ENCODE measurements around the gene STX18. TPM values are rescaled to one million over a fixed set of nuclear protein-coding genes. Genes with fewer than 3 reads are reported as not detected.

The STX18 gene
- total and polyA plus RNA-seq, 2 donors (not counting 3 experiments of a cell fraction or from before 2014, with no cell fraction given) = 30.7 to 31.2 TPM

GRCh38 chr4:4395371-4395770 is 146.5 kb downstream of the STX18 start:
- dilution Hi-C loops (cut with MboI; ENCODE audit: extremely low pct_ligation_motif_present, low sequenced_read_pairs) = no loop called here
- FAIRE-seq = no peak

More at GRCh38 chr4:4395371-4395770, 146.5 kb downstream of the STX18 start:
- no peak overlapping the region for H3K9ac ChIP-seq (replicated peaks; ENCODE audit: extremely low read depth, insufficient read depth, low read length)
- POLR2A ChIA-PET = interaction anchor here (0.6 kb wide), 1 partner anchor 14 kb away, joined by 3 read pairs; no protein-coding TSS in a partner anchor
- CTCF ChIA-PET = interaction anchor here (1.1 to 1.3 kb wide), 2 partner anchors 11 to 36 kb away, joined by 3 to 4 read pairs; no protein-coding TSS in a partner anchor
- H3K4me1 ChIP-seq (ENCODE audit: control insufficient read depth, extremely low read depth, insufficient read depth, low read length) = no peaks in the 10 kb centered on the region
- no peaks in the 10 kb centered on the region for H3K9me3 ChIP-seq (replicated peaks; ENCODE audit: control insufficient read depth, insufficient read depth, low read length)
- H3K4me2 ChIP-seq (ENCODE audit: insufficient read depth, low read length) = no peak overlapping the region
- no peak for TF ChIP-seq CTCF (IDR thresholded peaks at IDR 0.05; ENCODE audit: extremely low read depth in 1 of 2, insufficient read depth in 1 of 2, low read depth in 1 of 2, low read length in 2 of 2)
- no peak for TF ChIP-seq FOS (IDR thresholded peaks at IDR 0.05; ENCODE audit: borderline replicate concordance, insufficient read depth, low read length)
- no peak for TF ChIP-seq MAX (IDR thresholded peaks at IDR 0.05; ENCODE audit: insufficient read depth, insufficient read length)
- TF ChIP-seq POLR2AphosphoS5 (IDR thresholded peaks at IDR 0.05; ENCODE audit: insufficient read depth, low read depth, low read length) = no peak
- no peak for TF ChIP-seq EZH2 (IDR thresholded peaks at IDR 0.05; ENCODE audit: borderline replicate concordance, low read depth, low read length, severe bottlenecking)
- TF ChIP-seq JUN (IDR thresholded peaks at IDR 0.05; ENCODE audit: borderline replicate concordance, insufficient read depth, insufficient read length, low read depth) = no peak
- no peak for TF ChIP-seq GATA2 (IDR thresholded peaks at IDR 0.05; ENCODE audit: insufficient read depth, insufficient read length, low read depth, low read length)
- no peak for TF ChIP-seq MYC (IDR thresholded peaks at IDR 0.05; ENCODE audit: low read depth, low read length)
- H4K20me1 ChIP-seq (replicated peaks; ENCODE audit: control insufficient read depth, extremely low read depth, insufficient read depth, low read length) = no peaks in the 10 kb centered on the region
- peaks cover 4 to 9% of the 10 kb centered on the region in 2 experiments for H3K27me3 ChIP-seq (ENCODE audit: control insufficient read depth in 2 of 2, insufficient read depth in 2 of 2, low read length in 2 of 2)
- H3K9me1 ChIP-seq (replicated peaks; ENCODE audit: control insufficient read depth, extremely low read depth, insufficient read depth, low read length) = no peaks in the 10 kb centered on the region
- H3K79me2 ChIP-seq (ENCODE audit: control insufficient read depth, insufficient read depth, low read length) = no peaks in the 10 kb centered on the region
- H2AFZ ChIP-seq (ENCODE audit: low read depth, low read length) = no peak overlapping the region
- no peak for DNase-seq (ENCODE audit: low read depth, low spot score)
- no peaks in the 10 kb centered on the region for H3K36me3 ChIP-seq (ENCODE audit: control insufficient read depth in 2 of 2, extremely low read depth in 1 of 2, insufficient read depth in 2 of 2, low read length in 2 of 2)
- intact Hi-C loops (cut with micrococcal nuclease) = no loop called here
- no peak overlapping the region for H3K27ac ChIP-seq (ENCODE audit: insufficient read depth, low read depth, low read length)
- H3K4me3 ChIP-seq (replicated peaks in 1 of 3; ENCODE audit: insufficient read depth in 1 of 3, low read depth in 1 of 3, low read length in 3 of 3) = no peak overlapping the region
- BruUV-seq (replicated peaks) = no TSS peak
